SKM-1 treated with dmso at 0.1 percent for 144 hours (cell line): Measurements from ENCODE around the gene ADGRV1.
"Not testable (repeated sequence)": the region's sequence is repeated elsewhere in the genome, so short reads cannot be mapped to it uniquely, and the experiment has no call there.

ENCODE experiments used
- DNase-seq: peaks from one replicate; lab custom pipeline; 2025; ENCODE audit not compliant: unreplicated experiment; lab: John Stamatoyannopoulos, UW

Gene ADGRV1

GRCh38 chr5:90894866-90895420 is 336.3 kb downstream of the ADGRV1 start:
- DNase-seq: no peak

GRCh38 chr5:90897618-90898017 is 339.0 kb downstream of the ADGRV1 start:
- no peak for DNase-seq

- no peak for DNase-seq
Measured at GRCh38 chr5:90898326-90899013, 339.9 kb downstream of the ADGRV1 start.

- DNase-seq: no peak
Measured at GRCh38 chr5:90899014-90899604, 340.5 kb downstream of the ADGRV1 start.

- DNase-seq: no peak
Measured at GRCh38 chr5:90901261-90901660, 342.7 kb downstream of the ADGRV1 start.

- DNase-seq: no peak
Measured at GRCh38 chr5:90902170-90902569, 343.6 kb downstream of the ADGRV1 start.

GRCh38 chr5:90902651-90903386 is 344.2 kb downstream of the ADGRV1 start:
- DNase-seq: peak; percentile 37

GRCh38 chr5:90909101-90909503 is 350.5 kb downstream of the ADGRV1 start:
- no peak for DNase-seq

- no peak for DNase-seq
Measured at GRCh38 chr5:90909940-90910339, 351.3 kb downstream of the ADGRV1 start.

GRCh38 chr5:90911169-90911568 is 352.6 kb downstream of the ADGRV1 start:
- no peak for DNase-seq

- no peak for DNase-seq
Measured at GRCh38 chr5:90912476-90912875, 353.9 kb downstream of the ADGRV1 start.

GRCh38 chr5:90915393-90915792 is 356.8 kb downstream of the ADGRV1 start:
- DNase-seq: no peak

- no peak for DNase-seq
Measured at GRCh38 chr5:90916947-90917800, 358.6 kb downstream of the ADGRV1 start.

- no peak for DNase-seq
Measured at GRCh38 chr5:90917928-90918668, 359.5 kb downstream of the ADGRV1 start.

- no peak for DNase-seq
Measured at GRCh38 chr5:90921418-90921973, 362.9 kb downstream of the ADGRV1 start.

GRCh38 chr5:90924222-90924621 is 365.6 kb downstream of the ADGRV1 start:
- DNase-seq: not testable (repeated sequence)

GRCh38 chr5:90929013-90929839 is 370.6 kb downstream of the ADGRV1 start:
- DNase-seq: not testable (repeated sequence)

- no peak for DNase-seq
Measured at GRCh38 chr5:90930062-90930461, 371.5 kb downstream of the ADGRV1 start.
